ENCODE data around the gene HS3ST2. TPM values are rescaled to one million over a fixed set of nuclear protein-coding genes. Genes with fewer than 3 reads are reported as not detected.

Gene HS3ST2
- total RNA-seq, 1 donor from 2014 or later, result not detected

- no peaks in the 10 kb centered on the region for H3K27me3 ChIP-seq (ENCODE audit: control insufficient read depth in 3 of 3, insufficient read depth in 3 of 3, low read length in 3 of 3)
- no peak overlapping the region for H3K27ac ChIP-seq (ENCODE audit: low read depth, low read length)
- H3K36me3 ChIP-seq (ENCODE audit: control insufficient read depth in 3 of 3, insufficient read depth in 3 of 3, low read length in 3 of 3), result no peaks in the 10 kb centered on the region
- H3K9ac ChIP-seq (ENCODE audit: low read depth in 1 of 3, low read length in 3 of 3), result no peak overlapping the region
- no peak overlapping the region for H3K4me3 ChIP-seq (ENCODE audit: low read length in 3 of 3)
- no peaks in the 10 kb centered on the region for H3K9me3 ChIP-seq (ENCODE audit: control insufficient read depth in 3 of 3, low read length in 3 of 3)
- H3K4me1 ChIP-seq (ENCODE audit: control insufficient read depth in 3 of 3, insufficient read depth in 3 of 3, low read length in 3 of 3), result no peaks in the 10 kb centered on the region
Measured at GRCh38 chr16:22785552-22785951, 28.4 kb upstream of the HS3ST2 start.

GRCh38 chr16:22786284-22786683 lies 27.7 kb upstream of the HS3ST2 start:
- Histone ChIP-seq H3K27ac (ENCODE audit: low read depth, low read length) (no peak overlapping the region), H3K36me3 (ENCODE audit: control insufficient read depth in 3 of 3, insufficient read depth in 3 of 3, low read length in 3 of 3) (no peaks in the 10 kb centered on the region), H3K9me3 (ENCODE audit: control insufficient read depth in 3 of 3, low read length in 3 of 3) (no peaks in the 10 kb centered on the region), H3K9ac (ENCODE audit: low read depth in 1 of 3, low read length in 3 of 3) (no peak overlapping the region), H3K4me1 (ENCODE audit: control insufficient read depth in 3 of 3, insufficient read depth in 3 of 3, low read length in 3 of 3) (no peaks in the 10 kb centered on the region), H3K27me3 (ENCODE audit: control insufficient read depth in 3 of 3, insufficient read depth in 3 of 3, low read length in 3 of 3) (no peaks in the 10 kb centered on the region), H3K4me3 (ENCODE audit: low read length in 3 of 3) (no peak overlapping the region)

GRCh38 chr16:22786691-22787090 lies 27.3 kb upstream of the HS3ST2 start:
- Histone ChIP-seq H3K27ac (ENCODE audit: low read depth, low read length) (no peak overlapping the region), H3K4me1 (ENCODE audit: control insufficient read depth in 3 of 3, insufficient read depth in 3 of 3, low read length in 3 of 3) (no peaks in the 10 kb centered on the region), H3K9ac (ENCODE audit: low read depth in 1 of 3, low read length in 3 of 3) (no peak overlapping the region), H3K27me3 (ENCODE audit: control insufficient read depth in 3 of 3, insufficient read depth in 3 of 3, low read length in 3 of 3) (no peaks in the 10 kb centered on the region), H3K36me3 (ENCODE audit: control insufficient read depth in 3 of 3, insufficient read depth in 3 of 3, low read length in 3 of 3) (no peaks in the 10 kb centered on the region), H3K4me3 (ENCODE audit: low read length in 3 of 3) (no peak overlapping the region), H3K9me3 (ENCODE audit: control insufficient read depth in 3 of 3, low read length in 3 of 3) (no peaks in the 10 kb centered on the region)

DNA sequence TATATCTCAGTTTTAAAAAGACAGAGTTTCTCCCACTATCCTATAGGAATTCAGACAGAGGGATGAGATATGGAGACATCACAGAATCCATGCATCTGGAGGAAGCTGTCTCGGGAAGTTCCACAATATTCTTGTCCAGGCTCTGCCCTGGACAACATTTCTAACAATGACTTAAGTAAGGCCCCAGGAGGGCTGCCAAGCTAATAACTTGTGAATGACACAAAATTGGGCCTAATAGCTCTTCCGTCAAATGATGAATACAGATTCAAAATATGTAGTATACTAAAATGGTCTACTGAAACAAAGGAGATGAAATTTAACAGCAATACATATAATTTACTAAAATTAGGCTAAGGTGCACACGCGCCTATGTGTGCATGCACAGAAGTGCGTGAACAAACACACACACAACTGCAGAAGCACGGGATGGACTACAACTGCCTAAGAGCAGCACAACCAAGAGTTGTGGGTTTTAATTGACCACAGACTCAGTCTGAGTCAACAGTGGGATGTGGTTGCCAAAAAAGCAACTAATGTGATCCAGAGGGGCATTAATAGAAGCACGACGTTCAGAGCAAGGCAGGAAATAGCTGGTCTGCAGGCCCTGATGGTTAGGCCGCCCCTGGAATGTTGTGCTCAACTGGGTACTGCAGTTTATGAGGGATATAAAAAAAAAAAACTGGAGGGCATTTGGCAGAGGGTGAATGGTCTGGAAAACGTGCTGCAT lies 26.3 kb upstream of the HS3ST2 start:
- Histone ChIP-seq H3K9me3 (ENCODE audit: control insufficient read depth in 3 of 3, low read length in 3 of 3) (no peaks in the 10 kb centered on the region), H3K27ac (ENCODE audit: low read depth, low read length) (no peak overlapping the region), H3K9ac (ENCODE audit: low read depth in 1 of 3, low read length in 3 of 3) (no peak overlapping the region), H3K4me1 (ENCODE audit: control insufficient read depth in 3 of 3, insufficient read depth in 3 of 3, low read length in 3 of 3) (no peaks in the 10 kb centered on the region), H3K4me3 (ENCODE audit: low read length in 3 of 3) (no peak overlapping the region), H3K36me3 (ENCODE audit: control insufficient read depth in 3 of 3, insufficient read depth in 3 of 3, low read length in 3 of 3) (no peaks in the 10 kb centered on the region), H3K27me3 (ENCODE audit: control insufficient read depth in 3 of 3, insufficient read depth in 3 of 3, low read length in 3 of 3) (no peaks in the 10 kb centered on the region)

- Histone ChIP-seq H3K9ac (ENCODE audit: low read depth in 1 of 3, low read length in 3 of 3) (no peak overlapping the region), H3K9me3 (ENCODE audit: control insufficient read depth in 3 of 3, low read length in 3 of 3) (no peaks in the 10 kb centered on the region), H3K27me3 (ENCODE audit: control insufficient read depth in 3 of 3, insufficient read depth in 3 of 3, low read length in 3 of 3) (no peaks in the 10 kb centered on the region), H3K36me3 (ENCODE audit: control insufficient read depth in 3 of 3, insufficient read depth in 3 of 3, low read length in 3 of 3) (no peaks in the 10 kb centered on the region), H3K4me1 (ENCODE audit: control insufficient read depth in 3 of 3, insufficient read depth in 3 of 3, low read length in 3 of 3) (no peaks in the 10 kb centered on the region), H3K27ac (ENCODE audit: low read depth, low read length) (no peak overlapping the region), H3K4me3 (ENCODE audit: low read length in 3 of 3) (no peak overlapping the region)
Measured at GRCh38 chr16:22788193-22788530, 25.8 kb upstream of the HS3ST2 start.

- Histone ChIP-seq H3K9me3 (ENCODE audit: control insufficient read depth in 3 of 3, low read length in 3 of 3) (peaks cover under 1 to 9% (median 4%) of the 10 kb centered on the region in 3 donors), H3K4me3 (ENCODE audit: low read length in 3 of 3) (no peak overlapping the region), H3K27me3 (ENCODE audit: control insufficient read depth in 3 of 3, insufficient read depth in 3 of 3, low read length in 3 of 3) (no peaks in the 10 kb centered on the region), H3K27ac (ENCODE audit: low read depth, low read length) (no peak overlapping the region), H3K36me3 (ENCODE audit: control insufficient read depth in 3 of 3, insufficient read depth in 3 of 3, low read length in 3 of 3) (no peaks in the 10 kb centered on the region), H3K9ac (ENCODE audit: low read depth in 1 of 3, low read length in 3 of 3) (no peak overlapping the region), H3K4me1 (ENCODE audit: control insufficient read depth in 3 of 3, insufficient read depth in 3 of 3, low read length in 3 of 3) (no peaks in the 10 kb centered on the region)
Measured at GRCh38 chr16:22789281-22789945, 24.5 kb upstream of the HS3ST2 start.

DNA sequence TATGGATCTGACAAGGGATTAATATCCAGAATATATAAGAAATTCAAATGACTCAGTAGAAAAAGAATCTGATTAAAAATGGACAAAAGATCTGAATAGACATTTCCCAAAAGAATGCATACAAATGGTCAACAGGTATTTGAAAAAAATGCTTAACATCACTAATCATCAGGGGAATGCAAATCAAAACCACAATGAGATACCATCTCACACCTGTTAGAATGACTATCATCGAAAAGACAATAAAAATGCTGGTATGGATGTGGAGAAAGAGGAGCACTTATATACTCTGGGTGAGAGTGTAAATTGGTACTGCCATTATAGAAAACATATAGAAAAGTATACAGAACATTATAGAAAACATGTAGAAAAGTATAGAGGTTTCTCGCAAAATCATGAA lies 16.4 kb upstream of the HS3ST2 start:
- no peaks in the 10 kb centered on the region for H3K36me3 ChIP-seq (ENCODE audit: control insufficient read depth in 3 of 3, insufficient read depth in 3 of 3, low read length in 3 of 3)
- H3K9me3 ChIP-seq (ENCODE audit: control insufficient read depth in 3 of 3, low read length in 3 of 3), result peaks cover 4 to 9% (median 6%) of the 10 kb centered on the region in 3 donors
- H3K27ac ChIP-seq (ENCODE audit: low read depth, low read length), result no peak overlapping the region
- no peaks in the 10 kb centered on the region for H3K27me3 ChIP-seq (ENCODE audit: control insufficient read depth in 3 of 3, insufficient read depth in 3 of 3, low read length in 3 of 3)
- H3K9ac ChIP-seq (ENCODE audit: low read depth in 1 of 3, low read length in 3 of 3), result no peak overlapping the region
- no peak overlapping the region for H3K4me3 ChIP-seq (ENCODE audit: low read length in 3 of 3)
- H3K4me1 ChIP-seq (ENCODE audit: control insufficient read depth in 3 of 3, insufficient read depth in 3 of 3, low read length in 3 of 3), result no peaks in the 10 kb centered on the region

- Histone ChIP-seq H3K27ac (ENCODE audit: low read depth, low read length) (no peak overlapping the region), H3K9ac (ENCODE audit: low read depth in 1 of 3, low read length in 3 of 3) (no peak overlapping the region), H3K36me3 (ENCODE audit: control insufficient read depth in 3 of 3, insufficient read depth in 3 of 3, low read length in 3 of 3) (no peaks in the 10 kb centered on the region), H3K27me3 (ENCODE audit: control insufficient read depth in 3 of 3, insufficient read depth in 3 of 3, low read length in 3 of 3) (peaks cover 0 to 3% (median 3%) of the 10 kb centered on the region in 3 donors), H3K4me1 (ENCODE audit: control insufficient read depth in 3 of 3, insufficient read depth in 3 of 3, low read length in 3 of 3) (no peaks in the 10 kb centered on the region), H3K9me3 (ENCODE audit: control insufficient read depth in 3 of 3, low read length in 3 of 3) (peaks cover 3 to 6% (median 3%) of the 10 kb centered on the region in 3 donors), H3K4me3 (ENCODE audit: low read length in 3 of 3) (no peak overlapping the region)
Measured at GRCh38 chr16:22799113-22799512, 14.8 kb upstream of the HS3ST2 start.

GRCh38 chr16:22804893-22805292 lies 9.1 kb upstream of the HS3ST2 start:
- peaks cover 0 to 2% (median 0%) of the 10 kb centered on the region in 3 donors for H3K9me3 ChIP-seq (ENCODE audit: control insufficient read depth in 3 of 3, low read length in 3 of 3)
- H3K9ac ChIP-seq (ENCODE audit: low read depth in 1 of 3, low read length in 3 of 3), result no peak overlapping the region
- no peaks in the 10 kb centered on the region for H3K4me1 ChIP-seq (ENCODE audit: control insufficient read depth in 3 of 3, insufficient read depth in 3 of 3, low read length in 3 of 3)
- peaks cover 0 to 3% (median 3%) of the 10 kb centered on the region in 3 donors for H3K27me3 ChIP-seq (ENCODE audit: control insufficient read depth in 3 of 3, insufficient read depth in 3 of 3, low read length in 3 of 3)
- H3K36me3 ChIP-seq (ENCODE audit: control insufficient read depth in 3 of 3, insufficient read depth in 3 of 3, low read length in 3 of 3), result no peaks in the 10 kb centered on the region
- no peak overlapping the region for H3K4me3 ChIP-seq (ENCODE audit: low read length in 3 of 3)
- no peak overlapping the region for H3K27ac ChIP-seq (ENCODE audit: low read depth, low read length)

GRCh38 chr16:22805326-22805725 lies 8.6 kb upstream of the HS3ST2 start:
- no peaks in the 10 kb centered on the region for H3K4me1 ChIP-seq (ENCODE audit: control insufficient read depth in 3 of 3, insufficient read depth in 3 of 3, low read length in 3 of 3)
- H3K36me3 ChIP-seq (ENCODE audit: control insufficient read depth in 3 of 3, insufficient read depth in 3 of 3, low read length in 3 of 3), result no peaks in the 10 kb centered on the region
- H3K4me3 ChIP-seq (ENCODE audit: low read length in 3 of 3), result no peak overlapping the region
- no peak overlapping the region for H3K9ac ChIP-seq (ENCODE audit: low read depth in 1 of 3, low read length in 3 of 3)
- peaks cover 0 to 2% (median 0%) of the 10 kb centered on the region in 3 donors for H3K9me3 ChIP-seq (ENCODE audit: control insufficient read depth in 3 of 3, low read length in 3 of 3)
- H3K27me3 ChIP-seq (ENCODE audit: control insufficient read depth in 3 of 3, insufficient read depth in 3 of 3, low read length in 3 of 3), result peaks cover 0 to 3% (median 3%) of the 10 kb centered on the region in 3 donors
- H3K27ac ChIP-seq (ENCODE audit: low read depth, low read length), result no peak overlapping the region

Measured in skeletal muscle tissue (tissue), 4 donors.